GM19025 (cell line): ENCODE measurements around the gene NXF2.
"Not testable (repeated sequence)": the region's sequence is repeated elsewhere in the genome, so short reads cannot be mapped to it uniquely, and the experiment has no call there.

ENCODE experiments used
- ATAC-seq: cut with Tn5 transposase; IDR thresholded peaks from one replicate; pipeline ENCODE4 v1.9.1; 2021; ENCODE audit warnings: mild to moderate bottlenecking, low read depth, moderate library complexity; ENCODE audit not compliant: unreplicated experiment

NXF2 gene

GRCh38 chrX:102246893-102247292, at the start of gene NXF2:
Gene NXF2, plus strand, starts transcription at chrX:102247167. Its CDS starts 59,912 bp downstream, at chrX:102307079.
- ATAC-seq = not testable (repeated sequence)

DNA sequence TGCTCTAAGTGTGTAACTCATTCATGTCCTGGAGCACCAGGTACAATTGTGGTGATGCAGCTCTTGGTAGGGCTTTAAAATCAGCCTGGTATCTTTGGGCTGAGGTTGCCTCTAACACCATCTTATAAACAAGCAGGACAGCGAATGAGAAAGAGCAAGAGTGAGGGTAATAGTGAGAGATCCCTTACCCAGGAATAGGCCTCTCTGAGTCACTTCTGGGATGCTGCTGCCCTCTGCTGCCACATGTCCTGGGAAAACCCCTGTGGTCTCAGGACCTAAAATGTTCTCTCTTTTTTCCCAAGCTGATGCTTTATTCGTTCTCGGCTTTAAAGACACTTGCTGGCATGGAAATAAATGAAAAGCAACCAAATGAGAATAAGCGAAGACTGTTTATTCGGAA, 39.0 kb upstream of the NXF2 start:
- ATAC-seq = not testable (repeated sequence)

- not testable (repeated sequence) for ATAC-seq
Measured at GRCh38 chrX:102214986-102215385, 32.0 kb upstream of the NXF2 start, which contains the start of gene TCP11X1. Gene TCP11X1, plus strand, starts transcription at chrX:102215301.

DNA sequence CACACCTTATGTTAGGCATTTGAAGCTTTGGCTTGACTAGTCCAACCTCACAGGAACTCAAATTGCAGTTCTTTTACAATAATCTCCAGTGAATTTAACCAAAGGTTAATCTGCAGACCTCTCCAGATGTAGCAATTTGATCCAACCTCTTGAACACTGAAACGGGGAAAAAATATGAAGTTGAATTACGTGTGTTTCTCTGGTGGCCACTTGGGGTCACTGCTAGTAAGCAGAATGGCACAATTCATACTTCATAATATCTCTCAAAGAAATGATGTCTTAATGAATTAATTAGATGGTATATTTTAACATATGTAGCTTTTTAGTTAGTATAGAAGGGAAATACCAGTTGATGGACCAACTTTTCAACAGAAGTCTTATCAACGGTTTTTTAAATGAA, 30.5 kb upstream of the NXF2 start:
- ATAC-seq = not testable (repeated sequence)

DNA sequence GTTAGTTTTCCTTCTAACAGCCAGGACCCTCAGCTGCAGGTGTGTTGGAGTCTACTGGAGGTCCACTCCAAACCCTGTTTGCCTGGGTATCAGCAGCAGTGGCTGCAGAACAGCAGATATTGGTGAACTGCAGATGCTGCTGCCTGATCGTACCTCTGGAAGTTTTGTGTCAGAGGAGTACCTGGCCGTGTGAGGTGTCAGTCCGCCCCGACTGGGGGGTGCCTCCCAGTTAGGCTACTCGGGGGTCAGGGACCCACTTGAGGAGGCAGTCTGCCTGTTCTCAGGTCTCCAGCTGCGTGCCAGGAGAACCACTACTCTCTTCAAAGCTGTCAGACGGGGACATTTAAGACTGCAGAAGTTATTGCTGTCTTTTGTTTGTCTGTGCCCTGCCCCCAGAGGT, 11.3 kb upstream of the NXF2 start:
- ATAC-seq = not testable (repeated sequence)

DNA sequence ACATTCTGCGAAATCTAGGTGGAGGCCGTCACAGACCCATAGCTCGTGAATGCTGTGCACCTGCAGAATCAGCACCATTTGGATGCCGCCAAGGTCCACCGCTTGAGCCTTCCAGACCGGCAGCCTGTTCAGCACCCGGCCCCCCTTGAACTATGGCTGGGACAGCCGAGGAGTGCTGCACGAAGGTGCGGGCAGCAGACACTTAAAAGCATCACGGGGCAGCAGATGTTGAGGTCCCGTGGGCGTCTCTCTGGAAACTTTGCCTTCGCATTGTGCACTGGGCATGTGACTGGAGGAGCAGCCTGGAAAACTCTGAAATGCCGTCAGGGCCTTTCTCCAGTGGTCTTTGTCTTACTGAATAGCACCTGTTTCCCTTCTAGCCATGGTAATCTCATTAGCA, 6.7 kb upstream of the NXF2 start:
- not testable (repeated sequence) for ATAC-seq

GRCh38 chrX:102272231-102272630, 25.3 kb downstream of the NXF2 start:
- not testable (repeated sequence) for ATAC-seq

DNA sequence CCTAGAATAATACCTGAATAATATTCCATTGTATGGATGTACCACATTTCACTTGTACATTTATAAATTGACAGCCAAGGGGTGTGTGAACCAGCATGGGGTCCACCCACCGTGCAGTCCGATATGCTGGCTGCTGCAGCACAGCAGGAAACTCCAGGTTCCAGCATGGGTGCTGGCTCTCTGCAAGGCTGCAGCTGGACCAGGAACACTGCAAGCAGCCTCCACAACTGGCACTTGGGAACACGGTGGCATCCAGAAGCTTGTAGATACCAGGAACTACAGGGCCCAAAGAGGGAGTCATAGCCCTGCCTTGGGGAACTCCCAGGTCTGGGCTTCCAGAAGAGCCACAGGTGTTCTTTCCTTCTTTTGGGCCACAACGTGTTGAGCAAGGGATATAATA, 91.2 kb downstream of the NXF2 start:
- ATAC-seq = no peak

GRCh38 chrX:102339312-102340298, 92.6 kb downstream of the NXF2 start:
- ATAC-seq = no peak

DNA sequence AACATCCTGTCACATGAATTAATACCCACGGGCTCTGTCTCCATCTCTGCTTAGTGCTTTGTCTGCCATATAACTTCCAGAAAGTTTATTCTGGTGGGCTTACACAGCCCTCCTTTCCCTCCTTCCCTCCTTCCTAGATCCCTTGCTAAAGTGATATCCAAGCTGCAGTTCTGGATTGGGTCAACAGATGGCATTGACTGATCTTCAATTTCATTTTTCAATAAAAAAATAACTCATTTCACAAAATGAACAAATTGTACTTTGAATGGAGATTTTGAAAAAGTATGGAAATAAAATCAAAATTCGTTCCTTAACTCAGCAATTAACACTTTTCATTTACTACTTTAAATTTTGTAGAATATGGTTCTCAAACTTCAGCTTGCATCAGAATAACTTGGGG, 94.9 kb downstream of the NXF2 start:
- no peak for ATAC-seq

DNA sequence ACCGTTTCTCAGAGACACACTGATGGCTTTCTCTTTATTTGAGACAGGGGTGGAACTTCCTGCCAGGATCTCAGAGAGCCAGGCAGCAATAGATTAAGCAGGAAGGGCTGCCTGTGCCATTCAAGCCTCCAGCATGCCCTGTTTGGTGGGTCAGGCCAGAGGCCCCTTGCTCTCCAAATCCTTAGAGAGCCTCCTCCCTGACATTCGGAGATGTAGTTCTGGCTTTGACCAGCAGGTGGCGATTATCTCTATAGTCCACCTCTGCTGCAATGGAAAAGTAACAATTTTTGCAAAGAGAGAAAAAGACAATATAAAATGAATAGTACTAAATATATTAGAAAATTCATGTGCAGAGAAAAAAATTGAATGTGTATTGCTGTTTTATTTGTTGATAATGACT, 98.9 kb downstream of the NXF2 start:
- no peak for ATAC-seq
